MM.1S (cell line): ENCODE data around the gene CFAP97D1.

Experiments used
- DNase-seq: peaks from one replicate; pipeline ENCODE4 v3.0.0-alpha.2; 2015
- H2AFZ ChIP-seq: fragments of 300-600 bp; sonication (generic); 2 replicates; pipeline ENCODE4 v1.6.0; 2016; ENCODE audit warnings: antibody characterized with exemption, low read length
- H3F3A ChIP-seq: fragments of 300-600 bp; sonication (generic); 2 replicates; pipeline ENCODE4 v1.6.1; 2016; ENCODE audit warnings: mild to moderate bottlenecking, antibody characterized with exemption, low read length, moderate library complexity, mixed read lengths; ENCODE audit not compliant: insufficient read depth
- H3K27ac ChIP-seq: fragments of 300-600 bp; sonication (generic); 2 replicates; pipeline ENCODE4 v1.5.1; 2016; ENCODE audit warnings: mild to moderate bottlenecking, low read length
- H3K27me3 ChIP-seq: fragments of 300-600 bp; sonication (generic); replicated peaks from 2 replicates; pipeline ENCODE4 v1.6.0; 2016; ENCODE audit warnings: low read length; ENCODE audit not compliant: insufficient read depth
- H3K36me3 ChIP-seq: fragments of 300-600 bp; sonication (generic); replicated peaks from 2 replicates; pipeline ENCODE4 v1.6.1; 2016; ENCODE audit warnings: mild to moderate bottlenecking, low read length, mixed read lengths; ENCODE audit not compliant: insufficient read depth
- H3K4me1 ChIP-seq: fragments of 300-600 bp; sonication (generic); 2 replicates; pipeline ENCODE4 v1.6.1; 2016; ENCODE audit warnings: low read length, mixed read lengths
- H3K4me2 ChIP-seq: fragments of 300-600 bp; sonication (generic); 2 replicates; pipeline ENCODE4 v1.6.0; 2016; ENCODE audit warnings: low read depth, low read length
- H3K4me3 ChIP-seq: fragments of 300-600 bp; sonication (generic); 2 replicates; pipeline ENCODE4 v1.5.1; 2016; ENCODE audit warnings: low read length, mixed read lengths
- H3K79me2 ChIP-seq: fragments of 300-600 bp; sonication (generic); 2 replicates; pipeline ENCODE4 v1.6.1; 2016; ENCODE audit warnings: mixed run types, low read length, mixed read lengths
- H3K9ac ChIP-seq: fragments of 300-600 bp; sonication (generic); 2 replicates; pipeline ENCODE4 v1.6.1; 2016; ENCODE audit warnings: low read length, mixed read lengths
- H3K9me2 ChIP-seq: fragments of 300-600 bp; sonication (generic); replicated peaks from 2 replicates; pipeline ENCODE4 v1.6.1; 2016; ENCODE audit warnings: mild to moderate bottlenecking, low read length, mixed read lengths; ENCODE audit not compliant: insufficient read depth
- H3K9me3 ChIP-seq: fragments of 300-600 bp; sonication (generic); replicated peaks from 2 replicates; pipeline ENCODE4 v1.6.1; 2016; ENCODE audit warnings: mild to moderate bottlenecking, low read length, mixed read lengths; ENCODE audit not compliant: insufficient read depth
- H4K20me1 ChIP-seq: fragments of 300-600 bp; sonication (generic); 2 replicates; pipeline ENCODE4 v1.6.1; 2016; ENCODE audit warnings: mild to moderate bottlenecking, low read length, moderate library complexity, mixed read lengths; ENCODE audit not compliant: insufficient read depth
- CTCF ChIP-seq: fragments of 300-600 bp; sonication (generic); IDR thresholded peaks from 2 replicates; pipeline ENCODE4 v1.5.1; 2016; ENCODE audit warnings: antibody characterized with exemption, low read length, mixed read lengths
- EZH2 ChIP-seq: fragments of 300-600 bp; sonication (generic); optimal IDR thresholded peaks from 2 replicates; pipeline ENCODE3; 2017; ENCODE audit warnings: low read depth, mild to moderate bottlenecking, antibody characterized with exemption, low read length, mixed read lengths
- EZH2phosphoT487 ChIP-seq: fragments of 300-600 bp; sonication (generic); IDR thresholded peaks from 2 replicates; pipeline ENCODE4 v1.6.1; 2018; ENCODE audit warnings: antibody characterized with exemption, low read length

The CFAP97D1 gene

GRCh38 chr17:43766413-43767052, 13.7 kb upstream of the CFAP97D1 start:
- Histone ChIP-seq H3K9me2 (no peaks in the 10 kb centered on the region), H3K4me2 (no peak overlapping the region), H3K36me3 (no peaks in the 10 kb centered on the region), H3K9ac (no peak overlapping the region), H3K79me2 (no peaks in the 10 kb centered on the region), H3K27me3 (peaks cover 22% of the 10 kb centered on the region), H3F3A (no peaks in the 10 kb centered on the region), H3K4me1 (peaks cover 13% of the 10 kb centered on the region), H3K9me3 (no peaks in the 10 kb centered on the region), H2AFZ (no peak overlapping the region), H4K20me1 (no peaks in the 10 kb centered on the region), H3K27ac (no peak overlapping the region), H3K4me3 (no peak overlapping the region)
- DNase-seq = peak; percentile 14
- TF ChIP-seq CTCF = peak; percentile 79
- TF ChIP-seq EZH2phosphoT487 = no peak
- TF ChIP-seq EZH2 = no peak

DNA sequence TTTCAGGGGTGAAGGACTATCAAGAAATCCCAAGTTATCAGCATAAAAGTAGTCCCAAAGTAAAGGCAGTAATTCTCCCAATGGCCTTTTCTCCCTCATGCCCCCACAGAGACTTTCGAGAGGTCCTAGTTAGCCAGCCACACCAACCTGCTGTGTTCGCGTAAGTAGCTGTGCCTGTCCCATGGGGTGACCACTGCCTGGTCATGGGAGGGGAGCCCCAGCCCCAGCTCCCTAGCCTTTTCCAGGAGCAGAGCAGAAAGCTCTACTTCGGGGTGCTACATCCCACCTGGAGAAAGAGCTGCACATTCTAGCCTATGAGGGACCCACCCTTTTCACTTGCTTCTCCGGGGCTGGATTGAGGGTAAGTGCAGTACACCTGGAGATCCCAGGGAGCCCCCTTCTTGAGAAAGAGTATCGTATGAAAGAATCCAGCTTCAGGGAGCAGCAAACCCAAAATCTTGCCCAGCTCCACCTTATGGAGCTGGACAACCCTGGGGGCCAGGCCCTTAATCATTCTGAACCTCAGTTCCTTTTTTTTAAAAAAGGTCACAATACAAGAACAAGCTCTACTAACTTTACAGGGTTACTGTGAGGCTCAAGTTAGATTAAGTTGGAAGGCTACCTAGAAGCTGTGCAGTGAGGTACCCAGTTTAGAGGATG, 13.1 kb upstream of the CFAP97D1 start:
- Histone ChIP-seq H3K4me3 (no peak overlapping the region), H3K9me3 (no peaks in the 10 kb centered on the region)

GRCh38 chr17:43767713-43768059, 12.5 kb upstream of the CFAP97D1 start:
- peaks cover 20% of the 10 kb centered on the region for H3K27me3 ChIP-seq
- H3K4me2 ChIP-seq = no peak overlapping the region
- no peak overlapping the region for H2AFZ ChIP-seq
- DNase-seq = no peak
- no peak overlapping the region for H3K27ac ChIP-seq
- H3K9ac ChIP-seq = no peak overlapping the region
- H4K20me1 ChIP-seq = no peaks in the 10 kb centered on the region
- peaks cover 13% of the 10 kb centered on the region for H3K4me1 ChIP-seq
- no peaks in the 10 kb centered on the region for H3K9me3 ChIP-seq
- no peaks in the 10 kb centered on the region for H3K36me3 ChIP-seq
- H3K9me2 ChIP-seq = no peaks in the 10 kb centered on the region
- no peaks in the 10 kb centered on the region for H3F3A ChIP-seq
- TF ChIP-seq EZH2 (no peak), CTCF (no peak), EZH2phosphoT487 (no peak)
- no peak overlapping the region for H3K4me3 ChIP-seq
- H3K79me2 ChIP-seq = no peaks in the 10 kb centered on the region

More for the DNA sequence above, 13.1 kb upstream of the CFAP97D1 start:
- Histone ChIP-seq H3K4me1 (peaks cover 13% of the 10 kb centered on the region), H3K9ac (no peak overlapping the region), H3K9me2 (no peaks in the 10 kb centered on the region), H3K36me3 (no peaks in the 10 kb centered on the region), H3K27me3 (peaks cover 22% of the 10 kb centered on the region), H4K20me1 (no peaks in the 10 kb centered on the region), H3F3A (no peaks in the 10 kb centered on the region), H3K4me2 (no peak overlapping the region), H3K79me2 (no peaks in the 10 kb centered on the region), H2AFZ (no peak overlapping the region), H3K27ac (no peak overlapping the region)
- DNase-seq = no peak
- TF ChIP-seq EZH2 = no peak
- TF ChIP-seq EZH2phosphoT487 = no peak
- no peak for TF ChIP-seq CTCF
